GM19467 (cell line): Measurements from ENCODE around the gene SLC36A1.
A peak's percentile ranks its signal among the peaks of the same experiment; 100 is the strongest.

ENCODE experiments used
- ATAC-seq: cut with Tn5 transposase; IDR thresholded peaks from one replicate; pipeline ENCODE4 v1.9.1; 2021; ENCODE audit warnings: mild to moderate bottlenecking, moderate library complexity; ENCODE audit not compliant: unreplicated experiment

SLC36A1 gene

DNA sequence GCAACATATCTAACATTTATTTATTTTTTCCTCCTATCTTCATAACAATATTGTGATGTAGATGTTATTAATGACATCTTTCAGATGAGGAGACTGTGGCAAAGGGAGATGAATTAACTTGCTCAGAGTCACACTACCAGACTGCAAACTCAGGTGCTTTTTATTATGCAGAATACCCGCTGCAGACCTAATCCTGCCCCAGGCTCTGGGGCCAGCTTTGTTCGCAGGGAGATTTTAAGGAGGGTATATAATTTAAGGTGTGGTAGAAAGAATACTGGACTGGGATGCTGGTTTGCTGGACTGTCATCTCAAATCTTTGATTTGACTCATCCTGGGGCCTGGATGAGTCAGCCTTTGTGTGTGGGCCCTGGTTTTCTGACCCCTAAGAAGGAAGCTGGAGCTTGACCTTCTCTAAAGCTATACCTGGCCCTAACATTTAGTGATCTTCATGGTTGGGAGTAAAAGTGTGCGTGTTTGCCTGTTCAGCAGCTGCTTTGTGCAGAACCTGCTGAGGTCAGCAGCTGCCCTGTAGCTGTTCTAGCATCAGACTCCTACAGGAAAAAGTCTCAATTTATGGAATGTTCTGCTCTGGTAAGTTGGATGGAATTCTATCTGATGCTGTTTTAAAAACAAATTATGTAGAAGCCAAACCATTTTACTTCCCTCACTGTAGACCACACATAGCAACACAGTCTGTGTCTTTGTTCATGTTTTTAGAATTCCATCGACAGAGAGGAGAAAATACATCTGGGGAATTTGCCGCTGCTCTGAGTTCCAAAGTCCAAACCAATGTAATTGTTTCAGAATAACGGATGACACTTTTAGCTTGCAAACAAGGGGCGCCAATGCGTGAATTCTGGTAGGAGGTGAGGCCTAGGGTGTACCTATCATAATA, 4.5 kb downstream of the SLC36A1 start:
- ATAC-seq: no peak

- ATAC-seq: no peak
Measured at GRCh38 chr5:151454166-151454565, 6.8 kb downstream of the SLC36A1 start.

- no peak for ATAC-seq
Measured at GRCh38 chr5:151454889-151455288, 7.5 kb downstream of the SLC36A1 start.

GRCh38 chr5:151456321-151456940, 9.0 kb downstream of the SLC36A1 start:
- ATAC-seq: no peak

GRCh38 chr5:151458314-151458713, 10.9 kb downstream of the SLC36A1 start:
- no peak for ATAC-seq

DNA sequence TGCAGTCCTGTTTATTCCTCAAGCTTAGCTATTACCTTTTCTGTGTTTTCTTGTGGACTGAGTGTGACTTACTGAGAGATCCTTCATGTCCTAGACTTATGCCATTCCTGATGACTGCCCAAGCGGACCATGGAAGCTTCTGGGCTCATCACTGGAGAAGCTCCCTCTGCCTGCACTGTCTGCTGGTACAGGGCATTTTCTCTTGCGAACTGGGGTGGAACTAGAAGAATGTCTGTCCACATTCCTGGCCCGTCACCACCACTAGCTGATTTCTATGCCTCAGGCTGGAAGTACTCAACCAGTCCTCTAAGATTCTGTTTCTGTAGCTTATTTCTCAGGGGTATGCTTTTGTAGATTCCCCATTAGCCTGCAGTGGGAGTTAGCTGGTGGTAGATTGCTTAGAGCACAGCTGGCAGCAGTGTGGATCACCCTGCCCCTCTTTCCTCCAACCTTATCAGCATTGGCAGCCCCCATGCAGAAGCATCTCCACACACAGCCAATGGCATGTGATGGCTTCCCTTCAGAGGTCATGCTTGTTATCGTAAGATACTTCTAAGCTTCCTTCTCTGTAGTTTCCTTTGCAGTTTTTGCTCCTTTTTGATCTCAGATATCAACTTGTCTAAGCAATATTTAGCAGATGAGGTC, 12.4 kb downstream of the SLC36A1 start:
- no peak for ATAC-seq

DNA sequence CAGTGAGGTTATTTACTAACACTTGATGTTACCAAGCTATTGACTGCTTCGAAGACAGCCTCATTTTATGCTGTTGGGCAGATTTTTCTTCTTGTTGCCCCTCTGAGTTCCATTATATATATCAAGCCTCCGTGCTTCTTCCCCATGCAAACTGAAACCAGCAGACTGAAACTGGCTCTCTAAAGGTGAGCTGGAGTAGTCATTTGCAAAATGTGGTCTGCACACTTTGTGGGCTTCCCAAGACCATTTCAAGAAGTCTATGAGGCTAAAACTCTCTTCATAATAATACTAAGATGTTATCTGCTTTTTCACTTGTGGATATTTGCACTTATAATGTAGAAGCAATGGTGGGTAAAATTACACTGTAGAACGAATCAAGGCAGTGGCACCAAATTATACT, 13.9 kb downstream of the SLC36A1 start:
- peak; percentile 91 for ATAC-seq

GRCh38 chr5:151463137-151464029, 16.0 kb downstream of the SLC36A1 start:
- ATAC-seq: no peak

DNA sequence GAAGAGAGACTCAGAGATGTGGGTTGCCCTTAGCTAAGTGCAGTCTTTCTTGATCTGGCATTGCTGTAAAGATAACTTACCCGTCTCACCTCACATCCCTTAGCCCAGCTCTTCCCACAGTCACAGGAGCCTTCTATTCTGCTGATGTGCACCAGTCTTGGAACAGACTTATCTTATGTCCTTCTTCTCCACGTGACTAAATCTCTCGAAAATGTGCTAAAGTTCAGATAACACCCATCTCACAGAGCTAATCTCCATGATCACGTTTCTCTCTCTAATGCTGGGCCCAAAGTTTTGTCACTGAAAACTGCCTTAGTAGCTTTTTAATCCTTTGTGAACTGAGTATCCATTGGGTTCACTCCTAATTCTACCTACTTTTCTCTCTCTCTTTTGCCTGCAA, 16.7 kb downstream of the SLC36A1 start:
- ATAC-seq: no peak

GRCh38 chr5:151465476-151465875, 18.1 kb downstream of the SLC36A1 start:
- ATAC-seq: no peak

- no peak for ATAC-seq
Measured at GRCh38 chr5:151467576-151467975, 20.2 kb downstream of the SLC36A1 start.

DNA sequence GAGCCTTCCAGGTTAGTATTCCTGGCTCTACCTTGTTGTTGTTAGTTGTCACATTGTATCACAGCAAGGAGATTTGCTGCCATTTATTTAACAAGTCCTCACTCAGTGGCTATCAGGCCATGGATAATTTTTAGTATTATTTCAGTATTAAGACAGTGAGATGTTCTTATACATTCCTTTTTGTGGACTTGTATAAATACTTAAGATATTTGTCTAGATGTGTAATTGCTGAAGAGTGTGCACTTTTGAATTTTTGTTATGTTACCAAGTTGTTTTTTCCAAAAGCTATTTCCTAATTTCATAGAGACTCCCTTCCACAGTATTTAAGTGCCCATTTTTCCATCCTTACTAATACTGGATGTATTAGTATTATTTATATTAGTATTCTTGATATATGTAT, 22.0 kb downstream of the SLC36A1 start:
- no peak for ATAC-seq

- no peak for ATAC-seq
Measured at GRCh38 chr5:151469992-151470391, 22.6 kb downstream of the SLC36A1 start.

GRCh38 chr5:151470439-151470838, 23.0 kb downstream of the SLC36A1 start:
- ATAC-seq: no peak

DNA sequence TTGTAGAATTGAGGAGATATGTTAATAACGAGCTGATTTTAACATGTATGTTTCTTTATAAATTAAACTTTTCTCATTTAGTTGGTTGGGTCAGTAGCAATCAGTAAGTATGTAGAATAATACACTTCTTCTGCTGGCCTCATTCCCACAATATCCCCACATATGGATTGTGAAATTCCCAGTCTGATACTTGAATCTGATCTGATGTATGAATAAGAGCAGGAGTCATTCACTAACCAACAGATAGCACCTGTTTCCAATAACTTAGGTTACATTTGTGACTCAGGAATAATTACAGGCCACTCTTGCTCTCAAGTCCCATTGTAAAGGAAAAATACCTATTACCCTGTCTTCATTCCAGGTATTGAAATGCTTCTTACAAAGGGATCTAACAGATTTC, 23.9 kb downstream of the SLC36A1 start:
- no peak for ATAC-seq

DNA sequence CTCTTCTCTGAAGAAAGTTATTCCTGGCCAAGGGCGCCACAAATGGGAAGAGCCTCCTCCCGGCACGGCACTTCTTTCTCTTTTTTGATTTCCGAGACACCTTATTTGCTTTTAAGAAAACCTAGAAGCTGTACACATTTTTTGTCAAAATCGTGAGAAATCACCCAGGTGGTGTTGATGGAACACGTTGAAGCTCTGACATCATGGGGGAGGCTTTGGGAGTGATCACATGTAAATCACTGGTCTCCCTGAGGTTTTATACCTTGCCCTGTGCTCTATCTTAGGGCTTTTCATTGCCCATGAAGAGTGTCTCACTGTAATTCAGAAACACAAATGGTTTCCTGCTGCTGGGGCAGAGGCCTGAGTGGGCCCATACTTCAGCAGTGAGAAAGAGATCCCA, 27.4 kb downstream of the SLC36A1 start:
- ATAC-seq: no peak

DNA sequence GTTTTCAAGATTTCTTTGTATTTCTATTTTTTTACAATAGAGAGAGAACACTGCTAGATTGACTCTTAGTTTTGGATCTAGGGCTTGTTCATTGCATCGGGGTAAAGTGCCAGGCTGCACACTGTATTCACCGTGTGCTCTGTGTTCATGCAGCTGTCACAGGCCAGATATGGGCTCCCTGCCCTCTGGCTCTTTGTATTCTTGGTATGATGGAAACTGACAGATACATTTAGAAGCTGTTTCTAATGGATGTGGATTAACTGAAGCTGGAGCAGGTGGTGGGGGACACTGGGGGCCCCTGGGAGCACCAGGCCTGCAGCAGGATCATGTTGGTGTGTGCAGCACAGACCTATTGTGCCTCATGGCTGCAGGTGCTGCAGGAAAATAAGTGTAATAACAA, 28.0 kb downstream of the SLC36A1 start:
- no peak for ATAC-seq

- ATAC-seq: no peak
Measured at GRCh38 chr5:151476016-151476415, 28.6 kb downstream of the SLC36A1 start.

DNA sequence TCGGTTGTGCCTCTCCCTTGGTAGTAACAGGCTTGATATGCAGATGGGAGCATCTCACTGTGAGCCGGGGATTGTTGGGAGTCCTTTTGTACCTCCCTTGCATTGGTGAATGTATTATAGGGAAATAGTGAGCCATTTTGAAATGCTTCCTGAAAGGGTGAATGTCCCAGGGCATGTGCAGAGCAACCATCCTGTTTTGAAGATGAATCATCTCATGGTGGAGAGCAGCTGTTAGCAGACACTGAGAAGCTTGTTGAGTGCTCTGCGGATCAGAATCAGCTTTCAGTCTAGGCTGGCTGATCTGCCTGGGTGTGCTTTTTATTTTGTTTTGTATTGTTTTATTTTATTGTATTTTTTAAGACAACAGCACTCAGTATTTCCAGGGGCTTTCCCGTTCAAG, 29.7 kb downstream of the SLC36A1 start:
- no peak for ATAC-seq

GRCh38 chr5:151480384-151481293, 33.2 kb downstream of the SLC36A1 start:
- no peak for ATAC-seq
